ENCODE data around the gene SCNN1A. TPM values are rescaled to one million over a fixed set of nuclear protein-coding genes. Genes with fewer than 3 reads are reported as not detected.

SCNN1A gene
- total and polyA plus RNA-seq, 7 experiments from 2014 or later = 0.22 to 5.3 (median 1.6) TPM

- Histone ChIP-seq H3K27ac (ENCODE audit: low read depth, low read length) (no peak overlapping the region), H3K27me3 (ENCODE audit: control insufficient read depth in 2 of 2, insufficient read depth in 2 of 2, low read length in 2 of 2) (peaks cover 0 to 5% of the 10 kb centered on the region in 2 donors), H3K4me1 (ENCODE audit: control insufficient read depth in 2 of 2, insufficient read depth in 2 of 2, low read length in 2 of 2) (peaks cover 10 to 15% of the 10 kb centered on the region in 2 donors), H3K4me3 (ENCODE audit: low read length) (no peak overlapping the region), H3K36me3 (ENCODE audit: control insufficient read depth in 2 of 3, insufficient read depth in 3 of 3, low read length in 3 of 3) (no peaks in the 10 kb centered on the region), H3K9me3 (ENCODE audit: control insufficient read depth in 2 of 3, low read length in 3 of 3) (no peaks in the 10 kb centered on the region)
- no peaks in the 10 kb centered on the region for H3K9me3 Mint-ChIP-seq
- no peak overlapping the region for H3K4me3 Mint-ChIP-seq
- H3K36me3 Mint-ChIP-seq = peaks cover 0 to 2% (median 0%) of the 10 kb centered on the region in 5 donors
- POLR2A ChIA-PET = interaction anchor here (1.0 kb wide), 1 partner anchor 155 kb away, joined by 3 read pairs; the partner anchor contains the start of gene VAMP1
- no peak for ATAC-seq
- intact Hi-C loops (cut with micrococcal nuclease) = no loop called here
- H3K27me3 Mint-ChIP-seq = peaks cover 0 to 17% (median 0%) of the 10 kb centered on the region in 5 donors
- no peak overlapping the region for H3K27ac Mint-ChIP-seq
- no peak for DNase-seq
- H3K4me1 Mint-ChIP-seq = peaks cover 18 to 33% (median 23%) of the 10 kb centered on the region in 7 donors
- CTCF ChIA-PET = interaction anchor here (1.1 kb wide), 1 partner anchor 11 kb away, joined by 3 read pairs; no protein-coding TSS in a partner anchor
These were observed 59.4 kb downstream of the SCNN1A start for GRCh38 chr12:6315704-6316597.

- Mint-ChIP-seq H3K9me3 (no peaks in the 10 kb centered on the region), H3K36me3 (peaks cover 0 to 2% (median 0%) of the 10 kb centered on the region in 5 donors), H3K4me3 (no peak overlapping the region), H3K27ac (no peak overlapping the region), H3K4me1 (peaks cover 20 to 27% (median 23%) of the 10 kb centered on the region in 7 donors), H3K27me3 (peaks cover 0 to 17% (median 0%) of the 10 kb centered on the region in 5 donors)
- DNase-seq (no peak), ATAC-seq (no peak)
- CTCF ChIA-PET = interaction anchor here (1.1 kb wide), 1 partner anchor 10 kb away, joined by 3 read pairs; no protein-coding TSS in a partner anchor
- Histone ChIP-seq H3K27ac (ENCODE audit: low read depth, low read length) (no peak overlapping the region), H3K36me3 (ENCODE audit: control insufficient read depth in 2 of 3, insufficient read depth in 3 of 3, low read length in 3 of 3) (no peaks in the 10 kb centered on the region), H3K9me3 (ENCODE audit: control insufficient read depth in 2 of 3, low read length in 3 of 3) (no peaks in the 10 kb centered on the region), H3K4me3 (ENCODE audit: low read length) (no peak overlapping the region), H3K4me1 (ENCODE audit: control insufficient read depth in 2 of 2, insufficient read depth in 2 of 2, low read length in 2 of 2) (peaks cover 10 to 15% of the 10 kb centered on the region in 2 donors), H3K27me3 (ENCODE audit: control insufficient read depth in 2 of 2, insufficient read depth in 2 of 2, low read length in 2 of 2) (peaks cover 0 to 7% of the 10 kb centered on the region in 2 donors)
- intact Hi-C loops (cut with micrococcal nuclease) = no loop called here
- POLR2A ChIA-PET = interaction anchor here (0.6 kb wide), 1 partner anchor 167 kb away, joined by 5 read pairs; no protein-coding TSS in a partner anchor
These were observed 60.2 kb downstream of the SCNN1A start for GRCh38 chr12:6315184-6315583.

- H3K4me1 Mint-ChIP-seq = peaks cover 16 to 24% (median 21%) of the 10 kb centered on the region in 7 donors
- H3K27ac Mint-ChIP-seq = no peak overlapping the region
- ATAC-seq (no peak), DNase-seq (no peak)
- Histone ChIP-seq H3K27me3 (ENCODE audit: control insufficient read depth in 2 of 2, insufficient read depth in 2 of 2, low read length in 2 of 2) (peaks cover 0 to 7% of the 10 kb centered on the region in 2 donors), H3K36me3 (ENCODE audit: control insufficient read depth in 2 of 3, insufficient read depth in 3 of 3, low read length in 3 of 3) (no peaks in the 10 kb centered on the region), H3K9me3 (ENCODE audit: control insufficient read depth in 2 of 3, low read length in 3 of 3) (no peaks in the 10 kb centered on the region), H3K27ac (ENCODE audit: low read depth, low read length) (no peak overlapping the region), H3K4me3 (ENCODE audit: low read length) (no peak overlapping the region), H3K4me1 (ENCODE audit: control insufficient read depth in 2 of 2, insufficient read depth in 2 of 2, low read length in 2 of 2) (peaks cover 10 to 15% of the 10 kb centered on the region in 2 donors)
- H3K4me3 Mint-ChIP-seq = no peak overlapping the region
- no peaks in the 10 kb centered on the region for H3K36me3 Mint-ChIP-seq
- CTCF ChIA-PET = interaction anchor here (1.1 kb wide), 1 partner anchor 10 kb away, joined by 3 read pairs; no protein-coding TSS in a partner anchor
- POLR2A ChIA-PET = interaction anchor here (0.6 kb wide), 1 partner anchor 167 kb away, joined by 5 read pairs; no protein-coding TSS in a partner anchor
- intact Hi-C loops (cut with micrococcal nuclease) = no loop called here
- peaks cover 0 to 18% (median 0%) of the 10 kb centered on the region in 5 donors for H3K27me3 Mint-ChIP-seq
- no peaks in the 10 kb centered on the region for H3K9me3 Mint-ChIP-seq
These were observed 60.6 kb downstream of the SCNN1A start for GRCh38 chr12:6314776-6315175.

- Histone ChIP-seq H3K4me3 (ENCODE audit: low read length) (no peak overlapping the region), H3K27me3 (ENCODE audit: control insufficient read depth in 2 of 2, insufficient read depth in 2 of 2, low read length in 2 of 2) (peaks cover 0 to 7% of the 10 kb centered on the region in 2 donors), H3K36me3 (ENCODE audit: control insufficient read depth in 2 of 3, insufficient read depth in 3 of 3, low read length in 3 of 3) (no peaks in the 10 kb centered on the region), H3K9me3 (ENCODE audit: control insufficient read depth in 2 of 3, low read length in 3 of 3) (no peaks in the 10 kb centered on the region), H3K27ac (ENCODE audit: low read depth, low read length) (no peak overlapping the region), H3K4me1 (ENCODE audit: control insufficient read depth in 2 of 2, insufficient read depth in 2 of 2, low read length in 2 of 2) (peaks cover 4 to 10% of the 10 kb centered on the region in 2 donors)
- ATAC-seq (no peak), DNase-seq (no peak)
- ChIA-PET POLR2A (no interaction called here), CTCF (interaction anchor here (1.0 kb wide), 1 partner anchor 10 kb away, joined by 3 read pairs; no protein-coding TSS in a partner anchor)
- Mint-ChIP-seq H3K27ac (no peak overlapping the region), H3K36me3 (no peaks in the 10 kb centered on the region), H3K4me3 (no peak overlapping the region), H3K4me1 (peaks cover 10 to 16% (median 10%) of the 10 kb centered on the region in 7 donors), H3K9me3 (no peaks in the 10 kb centered on the region), H3K27me3 (peaks cover 6 to 25% (median 8%) of the 10 kb centered on the region in 5 donors)
- intact Hi-C loops (cut with micrococcal nuclease) = no loop called here
These were observed 61.9 kb downstream of the SCNN1A start for GRCh38 chr12:6313326-6313940.

- no peaks in the 10 kb centered on the region for H3K9me3 ChIP-seq (ENCODE audit: control insufficient read depth in 2 of 3, low read length in 3 of 3)
- Mint-ChIP-seq H3K27ac (no peak overlapping the region), H3K4me1 (peaks cover 3 to 9% (median 3%) of the 10 kb centered on the region in 7 donors), H3K9me3 (no peaks in the 10 kb centered on the region), H3K4me3 (no peak overlapping the region), H3K36me3 (no peaks in the 10 kb centered on the region), H3K27me3 (peaks cover 6 to 31% (median 8%) of the 10 kb centered on the region in 5 donors)
- ChIA-PET POLR2A (no interaction called here), CTCF (no interaction called here)
- H3K4me3 ChIP-seq (ENCODE audit: low read length) = no peak overlapping the region
- DNase-seq (peak in 1 of 9 donors; percentile 38), ATAC-seq (peak; percentile 33)
- no peaks in the 10 kb centered on the region for H3K36me3 ChIP-seq (ENCODE audit: control insufficient read depth in 2 of 3, insufficient read depth in 3 of 3, low read length in 3 of 3)
- peaks cover 0 to 3% of the 10 kb centered on the region in 2 donors for H3K4me1 ChIP-seq (ENCODE audit: control insufficient read depth in 2 of 2, insufficient read depth in 2 of 2, low read length in 2 of 2)
- peaks cover 0 to 7% of the 10 kb centered on the region in 2 donors for H3K27me3 ChIP-seq (ENCODE audit: control insufficient read depth in 2 of 2, insufficient read depth in 2 of 2, low read length in 2 of 2)
- intact Hi-C loops (cut with micrococcal nuclease) = no loop called here
- no peak overlapping the region for H3K27ac ChIP-seq (ENCODE audit: low read depth, low read length)
These were observed 62.6 kb downstream of the SCNN1A start for GRCh38 chr12:6312529-6313325.

Measured in naive thymus-derived CD4-positive, alpha-beta T cell (primary cell).